Thoracic aorta (tissue), 2 donors: ENCODE data around the gene CRADD. TPM values are rescaled to one million over a fixed set of nuclear protein-coding genes. Genes with fewer than 3 reads are reported as not detected.
"Not testable (repeated sequence)": the region's sequence is repeated elsewhere in the genome, so short reads cannot be mapped to it uniquely, and the experiment has no call there.

Experiments used
- ATAC-seq: fragments of 150-250 bp; one replicate; pipeline ENCODE4 v1.8.0; 2017; ENCODE audit warnings: low read depth; ENCODE audit not compliant: insufficient number of reproducible peaks, low FRiP score
- DNase-seq: peaks from one replicate; pipeline ENCODE4 v3.0.0-alpha.2; 2020; ENCODE audit warnings: low spot score
- H3K27ac ChIP-seq, 2 donors: fragments of 200-600 bp; sonication (generic); 1 replicate in 1 of 2; 2 replicates in 1 of 2; pipeline ENCODE4 v1.5.1; 2016; ENCODE audit warnings: mild to moderate bottlenecking in 2 of 2, moderate library complexity in 2 of 2
- H3K27me3 ChIP-seq: fragments of 200-600 bp; sonication (generic); replicated peaks from 2 replicates; pipeline ENCODE4 v1.6.0; 2016; ENCODE audit warnings: mild to moderate bottlenecking; ENCODE audit not compliant: insufficient read depth
- H3K36me3 ChIP-seq: fragments of 200-600 bp; sonication (generic); one replicate; pipeline ENCODE4 v1.5.1; 2016
- H3K4me1 ChIP-seq, 2 donors: fragments of 200-600 bp; sonication (generic); 1 replicate in 1 of 2; 2 replicates in 1 of 2; pipeline versions ENCODE4 v1.5.1 to v1.6.0; 2016; ENCODE audit warnings: low read depth in 2 of 2, mild to moderate bottlenecking in 1 of 2; ENCODE audit not compliant: control insufficient read depth in 1 of 2
- H3K4me3 ChIP-seq: fragments of 200-600 bp; sonication (generic); 2 replicates; pipeline ENCODE4 v1.5.1; 2016; ENCODE audit warnings: mild to moderate bottlenecking
- H3K9me3 ChIP-seq: fragments of 200-600 bp; sonication (generic); 2 replicates; pipeline ENCODE4 v1.5.1; 2016
- CTCF ChIP-seq: fragments of 200-600 bp; sonication (generic); IDR thresholded peaks from one replicate; pipeline ENCODE4 v1.5.1; 2019; ENCODE audit warnings: antibody characterized with exemption
- total RNA-seq, 2 donors: library from RNA; depleted of rRNA; stranded (reverse); fragments of >200 nt; gene quantifications; one replicate each; pipeline versions ENCODE4 v1.1.0 to v1.2.3, GENCODE V29; 2016

The CRADD gene
- total RNA-seq, 2 donors from 2014 or later: 33.0 to 57.9 TPM

DNA sequence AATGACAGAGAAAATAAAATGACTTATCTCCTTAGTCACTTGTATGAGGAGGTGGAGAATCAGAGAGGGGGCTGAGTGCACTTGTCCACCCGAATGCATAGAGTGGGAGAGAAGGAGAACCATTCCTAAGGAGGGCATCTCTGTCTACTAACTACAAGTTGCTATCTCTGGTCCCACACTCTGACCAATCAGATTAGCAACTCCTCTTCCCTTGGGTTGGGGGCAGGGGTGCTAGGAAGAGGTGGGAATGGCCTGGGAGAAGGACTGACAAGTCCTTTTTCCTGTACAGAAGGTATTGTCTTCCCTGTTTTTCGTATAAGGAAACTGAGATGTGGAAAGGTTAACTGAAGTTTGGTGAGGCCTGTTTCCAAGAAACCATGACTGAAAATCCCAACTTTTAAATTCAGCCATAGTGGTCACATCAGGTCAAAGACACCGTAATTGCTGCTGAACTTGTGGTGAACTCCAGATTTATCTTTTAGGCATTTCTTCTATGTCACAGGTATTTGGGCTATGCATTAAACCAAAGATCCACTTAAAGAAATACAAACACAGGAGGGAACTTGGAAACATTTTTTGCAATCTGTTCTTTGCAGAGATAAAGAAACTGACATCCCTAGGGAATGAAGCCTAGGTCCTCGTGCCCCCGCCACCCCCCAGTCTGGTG lies 207.8 kb downstream of the CRADD start:
- Histone ChIP-seq H3K27me3 (no peaks in the 10 kb centered on the region), H3K36me3 (no peaks in the 10 kb centered on the region), H3K4me3 (no peak overlapping the region), H3K27ac (no peak overlapping the region), H3K4me1 (peaks cover 0 to 4% of the 10 kb centered on the region in 2 donors), H3K9me3 (no peaks in the 10 kb centered on the region)
- no peak for DNase-seq
- no peak for TF ChIP-seq CTCF
- no peak for ATAC-seq

DNA sequence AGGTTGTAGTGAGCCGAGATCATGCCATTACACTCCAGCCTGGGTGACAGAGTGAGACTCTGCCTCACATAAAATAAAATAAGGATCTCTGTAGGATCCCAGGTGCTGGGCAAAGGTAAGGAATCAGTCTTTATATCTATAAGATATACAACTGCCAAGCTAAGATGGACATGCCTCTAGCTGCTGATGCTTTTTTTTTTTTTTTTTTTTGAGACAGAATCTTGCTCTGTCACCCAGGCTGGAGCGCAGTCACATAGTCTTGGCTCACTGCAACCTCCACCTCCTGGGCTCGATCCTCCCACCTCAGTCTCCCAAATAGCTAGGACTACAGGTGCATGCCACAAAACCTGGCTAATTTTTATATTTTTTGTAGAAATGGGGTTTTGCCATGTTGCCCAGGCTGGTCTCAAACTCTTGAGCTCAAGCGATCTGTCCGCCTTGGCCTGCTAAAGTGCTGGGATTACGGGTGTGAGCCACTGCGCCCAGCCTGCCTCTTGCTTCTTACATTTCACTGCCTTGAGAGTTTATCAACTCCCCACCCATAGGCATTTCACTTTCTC lies 208.9 kb downstream of the CRADD start:
- not testable (repeated sequence) for H3K9me3 ChIP-seq, H3K27ac ChIP-seq

GRCh38 chr12:93886533-93887511 lies 209.6 kb downstream of the CRADD start:
- no peaks in the 10 kb centered on the region for H3K9me3 ChIP-seq
- DNase-seq: no peak
- TF ChIP-seq CTCF: no peak

More for the DNA sequence above, 208.9 kb downstream of the CRADD start:
- not testable (repeated sequence) for ATAC-seq, H3K4me3 ChIP-seq, H3K4me1 ChIP-seq, H3K27me3 ChIP-seq, DNase-seq, H3K36me3 ChIP-seq

GRCh38 chr12:93888964-93889363 lies 211.8 kb downstream of the CRADD start:
- H3K36me3 ChIP-seq: no peaks in the 10 kb centered on the region
- DNase-seq (no peak), ATAC-seq (no peak)
- peaks cover 2 to 13% of the 10 kb centered on the region in 2 donors for H3K4me1 ChIP-seq
- H3K4me3 ChIP-seq: no peak overlapping the region
- H3K27ac ChIP-seq: no peak overlapping the region
- no peak for TF ChIP-seq CTCF
- no peaks in the 10 kb centered on the region for H3K27me3 ChIP-seq
- H3K9me3 ChIP-seq: no peaks in the 10 kb centered on the region

More at GRCh38 chr12:93886533-93887511, 209.6 kb downstream of the CRADD start:
- no peak for ATAC-seq
- no peaks in the 10 kb centered on the region for H3K27me3 ChIP-seq
- no peak overlapping the region for H3K4me3 ChIP-seq
- no peaks in the 10 kb centered on the region for H3K4me1 ChIP-seq
- H3K36me3 ChIP-seq: no peaks in the 10 kb centered on the region
- H3K27ac ChIP-seq: no peak overlapping the region

DNA sequence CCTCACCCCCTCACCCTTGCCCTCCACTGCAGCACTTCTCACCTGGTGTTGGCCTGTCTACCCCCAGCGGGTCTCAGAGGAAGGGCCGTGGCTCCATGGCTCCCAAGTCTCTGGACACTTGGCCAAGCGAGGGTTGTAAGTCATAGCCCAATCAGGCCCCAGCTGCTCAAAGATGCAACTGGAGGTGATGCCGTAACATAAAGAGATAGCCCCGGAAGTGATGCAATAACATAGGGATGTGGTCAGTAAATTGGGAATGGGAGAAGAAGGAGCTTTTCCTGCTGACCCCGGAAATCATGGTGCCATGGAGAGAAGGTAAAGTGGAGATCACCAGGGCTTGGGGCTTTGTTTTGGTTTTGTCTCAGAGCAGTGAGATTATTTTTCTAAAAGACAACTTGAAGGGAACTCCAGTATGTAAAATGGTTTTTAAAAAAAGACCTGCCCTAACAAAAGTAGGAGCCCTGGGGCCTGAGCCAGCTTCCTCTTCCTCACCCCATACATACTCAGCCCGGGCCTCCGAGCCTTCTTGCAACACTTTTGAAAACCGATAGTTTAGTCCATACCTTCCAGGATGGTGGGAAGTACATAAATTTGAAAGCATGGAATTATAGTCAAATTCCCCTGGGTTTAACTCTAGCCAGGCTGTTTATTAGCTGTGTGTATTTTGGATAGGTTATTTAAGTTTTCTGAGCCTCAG lies 212.5 kb downstream of the CRADD start:
- ATAC-seq (no peak), DNase-seq (no peak)
- Histone ChIP-seq H3K27me3 (no peaks in the 10 kb centered on the region), H3K4me1 (peaks cover 6 to 20% of the 10 kb centered on the region in 2 donors), H3K36me3 (no peaks in the 10 kb centered on the region), H3K4me3 (no peak overlapping the region), H3K27ac (no peak overlapping the region), H3K9me3 (no peaks in the 10 kb centered on the region)
- TF ChIP-seq CTCF: no peak
